GM23248 (cell line): ENCODE data around the gene SUMO1.

ENCODE experiments used
- EZH2 ChIP-seq: fragments of 200-600 bp; sonication (generic); IDR thresholded peaks from 2 replicates; pipeline ENCODE4 v1.6.1; 2018; ENCODE audit warnings: antibody characterized with exemption, mild to moderate bottlenecking; ENCODE audit not compliant: insufficient read depth, poor library complexity, severe bottlenecking
- EZH2phosphoT487 ChIP-seq: fragments of 200-600 bp; sonication (generic); IDR thresholded peaks from 2 replicates; pipeline ENCODE4 v1.6.1; 2018; ENCODE audit warnings: antibody characterized with exemption, moderate library complexity, mild to moderate bottlenecking, low read depth; ENCODE audit not compliant: insufficient read depth

- TF ChIP-seq EZH2 (no peak), EZH2phosphoT487 (no peak)
These were observed 50.8 kb downstream of the SUMO1 start for GRCh38 chr2:202187570-202187969.
